ENCODE results near the gene LCP2.

DNA sequence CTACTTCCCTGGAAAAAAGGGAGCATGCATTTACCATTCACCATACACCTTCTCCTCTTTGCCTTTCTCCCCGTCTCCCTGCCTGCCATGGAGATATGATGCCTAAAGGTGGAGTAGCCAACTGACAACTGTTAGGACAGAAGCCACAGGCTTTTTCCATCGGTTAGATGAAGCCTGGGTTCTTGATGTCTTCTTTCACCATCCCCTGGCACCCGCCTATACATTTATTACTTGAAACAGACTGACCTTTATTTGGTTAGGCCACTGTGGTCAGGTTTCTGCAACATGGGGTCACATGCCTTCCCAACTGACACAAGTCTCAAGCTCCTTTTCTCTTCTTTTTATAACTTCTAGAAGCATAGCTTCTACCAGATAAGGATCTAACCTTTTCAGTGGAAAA is 7.1 kb downstream of the LCP2 start:
- TF ChIP-seq, protein P1, sequence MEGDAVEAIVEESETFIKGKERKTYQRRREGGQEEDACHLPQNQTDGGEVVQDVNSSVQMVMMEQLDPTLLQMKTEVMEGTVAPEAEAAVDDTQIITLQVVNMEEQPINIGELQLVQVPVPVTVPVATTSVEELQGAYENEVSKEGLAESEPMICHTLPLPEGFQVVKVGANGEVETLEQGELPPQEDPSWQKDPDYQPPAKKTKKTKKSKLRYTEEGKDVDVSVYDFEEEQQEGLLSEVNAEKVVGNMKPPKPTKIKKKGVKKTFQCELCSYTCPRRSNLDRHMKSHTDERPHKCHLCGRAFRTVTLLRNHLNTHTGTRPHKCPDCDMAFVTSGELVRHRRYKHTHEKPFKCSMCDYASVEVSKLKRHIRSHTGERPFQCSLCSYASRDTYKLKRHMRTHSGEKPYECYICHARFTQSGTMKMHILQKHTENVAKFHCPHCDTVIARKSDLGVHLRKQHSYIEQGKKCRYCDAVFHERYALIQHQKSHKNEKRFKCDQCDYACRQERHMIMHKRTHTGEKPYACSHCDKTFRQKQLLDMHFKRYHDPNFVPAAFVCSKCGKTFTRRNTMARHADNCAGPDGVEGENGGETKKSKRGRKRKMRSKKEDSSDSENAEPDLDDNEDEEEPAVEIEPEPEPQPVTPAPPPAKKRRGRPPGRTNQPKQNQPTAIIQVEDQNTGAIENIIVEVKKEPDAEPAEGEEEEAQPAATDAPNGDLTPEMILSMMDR (IDR thresholded peaks at IDR 0.05; ENCODE audit: low read depth, low read length): no peak
- no peak for TF ChIP-seq EZH2phosphoT487 (IDR thresholded peaks at IDR 0.05; ENCODE audit: low read depth)
